Measurements from ENCODE around the gene MUC3A. TPM values are rescaled to one million over a fixed set of nuclear protein-coding genes. Genes with fewer than 3 reads are reported as not detected.
A peak's percentile ranks its signal among the peaks of the same experiment; 100 is the strongest.

MUC3A gene
- total RNA-seq, 1 donor from 2014 or later: under 0.01 TPM

GRCh38 chr7:101012931-101013330, 63.6 kb downstream of the MUC3A start:
- DNase-seq (ENCODE audit: low read depth) (no peak), FAIRE-seq (no peak)
- Histone ChIP-seq H3K27me3 (ENCODE audit: control insufficient read depth, insufficient read depth, low read length) (no peaks in the 10 kb centered on the region), H3K36me3 (ENCODE audit: control insufficient read depth, insufficient read depth, low read length) (no peaks in the 10 kb centered on the region), H3K4me3 (ENCODE audit: low read depth, low read length) (no peak overlapping the region)
- TF ChIP-seq CTCF (IDR thresholded peaks at IDR 0.05; ENCODE audit: insufficient read depth, low read length, severe bottlenecking): no peak

- FAIRE-seq: no peak
- no peak for DNase-seq (ENCODE audit: low read depth)
- H3K36me3 ChIP-seq (ENCODE audit: control insufficient read depth, insufficient read depth, low read length): no peaks in the 10 kb centered on the region
- TF ChIP-seq CTCF (IDR thresholded peaks at IDR 0.05; ENCODE audit: insufficient read depth, low read length, severe bottlenecking): no peak
- H3K4me3 ChIP-seq (ENCODE audit: low read depth, low read length): no peak overlapping the region
- H3K27me3 ChIP-seq (ENCODE audit: control insufficient read depth, insufficient read depth, low read length): no peaks in the 10 kb centered on the region
Measured at GRCh38 chr7:101015626-101016025, 66.3 kb downstream of the MUC3A start.

GRCh38 chr7:101017064-101017777, 67.9 kb downstream of the MUC3A start:
- no peak for FAIRE-seq
- Histone ChIP-seq H3K27me3 (ENCODE audit: control insufficient read depth, insufficient read depth, low read length) (no peaks in the 10 kb centered on the region), H3K4me3 (ENCODE audit: low read depth, low read length) (no peak overlapping the region), H3K36me3 (ENCODE audit: control insufficient read depth, insufficient read depth, low read length) (no peaks in the 10 kb centered on the region)
- no peak for TF ChIP-seq CTCF (IDR thresholded peaks at IDR 0.05; ENCODE audit: insufficient read depth, low read length, severe bottlenecking)
- DNase-seq (ENCODE audit: low read depth): peak; percentile 86

Other genes starting within 250 kb of the MUC3A start
- gene POP7, start 243.4 kb upstream of the MUC3A start, total RNA-seq: 33.8 and 40.8 TPM in 2 replicates
- not detected in 2 replicates for gene EPO, start 229.1 kb upstream of the MUC3A start, total RNA-seq
- not detected in 2 replicates for gene ZAN, start 215.9 kb upstream of the MUC3A start, total RNA-seq
- 104 and 153 TPM in 2 replicates for gene EPHB4, start 122.0 kb upstream of the MUC3A start, total RNA-seq
- gene SLC12A9, start 96.8 kb upstream of the MUC3A start, total RNA-seq: 6.5 and 7.6 TPM in 2 replicates
- gene TRIP6, start 82.1 kb upstream of the MUC3A start, total RNA-seq: 33.0 and 70.3 TPM in 2 replicates
- gene SRRT, start 74.4 kb upstream of the MUC3A start, total RNA-seq: 26.9 and 29.3 TPM in 2 replicates
- gene UFSP1, start 59.8 kb upstream of the MUC3A start, total RNA-seq: 4.2 and 4.7 TPM in 2 replicates
- gene ACHE, start 53.6 kb upstream of the MUC3A start, total RNA-seq: 0.13 TPM in 1 of 2 replicates, not detected in the other
- gene MUC12, start 20.0 kb downstream of the MUC3A start, total RNA-seq: under 0.01 TPM in 2 replicates
- not detected in 2 replicates for gene MUC17, start 70.5 kb downstream of the MUC3A start, total RNA-seq
- gene TRIM56, start 135.9 kb downstream of the MUC3A start, total RNA-seq: 6.6 and 12.5 TPM in 2 replicates
- 20.6 and 54.2 TPM in 2 replicates for gene SERPINE1, start 177.6 kb downstream of the MUC3A start, total RNA-seq
- gene AP1S1, start 204.9 kb downstream of the MUC3A start, total RNA-seq: 176 and 192 TPM in 2 replicates
- not detected in 2 replicates for gene VGF, start 216.0 kb downstream of the MUC3A start, total RNA-seq
- gene NAT16, start 230.8 kb downstream of the MUC3A start, total RNA-seq: not detected in 2 replicates